DND-41 (cell line): Measurements from ENCODE around the gene SAP25.

Source experiments
- EZH2 ChIP-seq: IDR thresholded peaks from 3 replicates; pipeline ENCODE4 v1.6.1; 2012; ENCODE audit warnings: borderline replicate concordance, low read depth, mild to moderate bottlenecking, moderate library complexity, low read length, inconsistent platforms; ENCODE audit not compliant: severe bottlenecking
- TF ChIP-seq, protein P1 (sequence below): IDR thresholded peaks from 2 replicates; pipeline ENCODE4 v1.5.1; 2012; ENCODE audit warnings: borderline replicate concordance, low read length, moderate library complexity, mild to moderate bottlenecking; ENCODE audit not compliant: poor library complexity, severe bottlenecking; ENCODE audit errors: extremely low read depth

DNA sequence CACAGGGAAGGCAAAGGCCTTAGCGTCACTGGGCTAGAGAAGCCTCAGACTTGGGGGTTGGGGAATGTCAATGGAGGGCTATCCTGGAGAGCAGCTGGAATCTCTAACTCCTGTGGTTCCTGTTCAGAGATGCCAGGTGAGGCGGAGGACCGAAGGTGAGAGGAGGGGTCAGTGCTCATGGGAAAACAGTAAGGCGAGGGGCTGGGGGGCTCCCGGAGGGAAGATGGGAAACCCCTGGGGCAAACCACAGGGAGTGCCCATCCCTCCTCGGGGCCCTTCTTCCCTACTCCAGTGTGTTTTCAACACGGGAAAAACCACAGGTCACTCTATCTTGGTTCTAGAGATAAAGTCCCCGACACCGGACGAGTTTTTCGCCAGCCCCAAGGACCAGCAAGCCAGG lies 8.9 kb upstream of the SAP25 start:
- TF ChIP-seq, protein P1, sequence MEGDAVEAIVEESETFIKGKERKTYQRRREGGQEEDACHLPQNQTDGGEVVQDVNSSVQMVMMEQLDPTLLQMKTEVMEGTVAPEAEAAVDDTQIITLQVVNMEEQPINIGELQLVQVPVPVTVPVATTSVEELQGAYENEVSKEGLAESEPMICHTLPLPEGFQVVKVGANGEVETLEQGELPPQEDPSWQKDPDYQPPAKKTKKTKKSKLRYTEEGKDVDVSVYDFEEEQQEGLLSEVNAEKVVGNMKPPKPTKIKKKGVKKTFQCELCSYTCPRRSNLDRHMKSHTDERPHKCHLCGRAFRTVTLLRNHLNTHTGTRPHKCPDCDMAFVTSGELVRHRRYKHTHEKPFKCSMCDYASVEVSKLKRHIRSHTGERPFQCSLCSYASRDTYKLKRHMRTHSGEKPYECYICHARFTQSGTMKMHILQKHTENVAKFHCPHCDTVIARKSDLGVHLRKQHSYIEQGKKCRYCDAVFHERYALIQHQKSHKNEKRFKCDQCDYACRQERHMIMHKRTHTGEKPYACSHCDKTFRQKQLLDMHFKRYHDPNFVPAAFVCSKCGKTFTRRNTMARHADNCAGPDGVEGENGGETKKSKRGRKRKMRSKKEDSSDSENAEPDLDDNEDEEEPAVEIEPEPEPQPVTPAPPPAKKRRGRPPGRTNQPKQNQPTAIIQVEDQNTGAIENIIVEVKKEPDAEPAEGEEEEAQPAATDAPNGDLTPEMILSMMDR = no peak
- no peak for TF ChIP-seq EZH2
